GM23338 (cell line): ENCODE measurements around the gene C11orf21. TPM values are rescaled to one million over a fixed set of nuclear protein-coding genes. Genes with fewer than 3 reads are reported as not detected.

ENCODE experiments used
- ATAC-seq: fragments of 200-7000 bp; cut with Tn5 transposase; 3 replicates; pipeline ENCODE4 v1.9.1; 2020
- DNase-seq: peaks from one replicate; pipeline ENCODE4 v3.0.0-alpha.2; 2015; ENCODE audit warnings: low spot score
- H2AFZ ChIP-seq: fragments of 200-600 bp; sonication (generic); 2 replicates; pipeline ENCODE4 v1.8.0; 2016; ENCODE audit warnings: antibody characterized with exemption, mild to moderate bottlenecking, moderate library complexity
- H3F3A ChIP-seq: fragments of 200-600 bp; sonication (generic); replicated peaks from 2 replicates; pipeline ENCODE4 v1.8.0; 2017; ENCODE audit warnings: antibody characterized with exemption, mixed run types, low read depth
- H3K27ac ChIP-seq: fragments of 200-600 bp; sonication (generic); 2 replicates; pipeline ENCODE4 v1.6.1; 2016; ENCODE audit warnings: low read depth
- H3K27me3 ChIP-seq: fragments of 200-600 bp; sonication (generic); 2 replicates; pipeline ENCODE4 v1.8.0; 2016; ENCODE audit warnings: mild to moderate bottlenecking, mixed run types, moderate library complexity; ENCODE audit not compliant: insufficient read depth
- H3K36me3 ChIP-seq: fragments of 200-600 bp; sonication (generic); 2 replicates; pipeline ENCODE4 v1.8.0; 2016; ENCODE audit warnings: mild to moderate bottlenecking; ENCODE audit not compliant: insufficient read depth
- H3K4me1 ChIP-seq: fragments of 200-600 bp; sonication (generic); 2 replicates; pipeline ENCODE4 v1.8.0; 2016; ENCODE audit warnings: mild to moderate bottlenecking, moderate library complexity; ENCODE audit not compliant: insufficient read depth
- H3K4me2 ChIP-seq: fragments of 200-600 bp; sonication (generic); 2 replicates; pipeline ENCODE4 v1.7.1; 2017; ENCODE audit warnings: mixed run types
- H3K4me3 ChIP-seq: fragments of 200-600 bp; sonication (generic); 2 replicates; pipeline ENCODE4 v1.6.1; 2016; ENCODE audit warnings: mixed run types
- H3K79me2 ChIP-seq: fragments of 200-600 bp; sonication (generic); replicated peaks from 2 replicates; pipeline ENCODE4 v1.8.0; 2017; ENCODE audit warnings: mild to moderate bottlenecking; ENCODE audit not compliant: insufficient read depth
- H3K9me2 ChIP-seq: fragments of 200-600 bp; sonication (generic); 2 replicates; pipeline ENCODE4 v1.8.0; 2017; ENCODE audit not compliant: insufficient read depth
- H4K20me1 ChIP-seq: fragments of 200-600 bp; sonication (generic); replicated peaks from 2 replicates; pipeline ENCODE4 v1.8.0; 2017; ENCODE audit warnings: mild to moderate bottlenecking; ENCODE audit not compliant: insufficient read depth
- H3K27ac Mint-ChIP-seq: 2 replicates; pipeline ENCODE4 v1.8.0; 2020; ENCODE audit warnings: inconsistent platforms, mild to moderate bottlenecking, moderate library complexity, mixed read lengths
- H3K27me3 Mint-ChIP-seq: 3 replicates; pipeline ENCODE4 v1.8.0; 2022; ENCODE audit warnings: low read depth, mild to moderate bottlenecking, moderate library complexity, mixed read lengths, inconsistent platforms; ENCODE audit not compliant: insufficient read depth, poor library complexity
- H3K36me3 Mint-ChIP-seq: 3 replicates; pipeline ENCODE4 v1.8.0; 2021; ENCODE audit warnings: low read depth, mild to moderate bottlenecking, inconsistent platforms, moderate library complexity, mixed read lengths
- H3K4me1 Mint-ChIP-seq: 3 replicates; pipeline ENCODE4 v1.8.0; 2020; ENCODE audit warnings: mild to moderate bottlenecking, inconsistent platforms, mixed read lengths
- H3K4me3 Mint-ChIP-seq: 3 replicates; pipeline ENCODE4 v1.8.0; 2021; ENCODE audit warnings: moderate library complexity, mild to moderate bottlenecking, inconsistent platforms, mixed read lengths
- H3K9me3 Mint-ChIP-seq: 3 replicates; pipeline ENCODE4 v1.8.0; 2020; ENCODE audit warnings: moderate library complexity, mild to moderate bottlenecking, inconsistent platforms, mixed read lengths
- CREB1 ChIP-seq: fragments of 250-450 bp; sonication (Bioruptor Pico); IDR thresholded peaks from 2 replicates; pipeline ENCODE4 v1.5.0; 2020; ENCODE audit warnings: low read depth, mild to moderate bottlenecking, moderate library complexity
- JUNB ChIP-seq: IDR thresholded peaks from one replicate; pipeline ENCODE4 v1.6.1; 2016; ENCODE audit warnings: antibody characterized with exemption; ENCODE audit not compliant: unreplicated experiment
- NANOG ChIP-seq: IDR thresholded peaks from 2 replicates; pipeline ENCODE4 v1.6.1; 2016; ENCODE audit warnings: antibody characterized with exemption, borderline replicate concordance
- STAT1 ChIP-seq: IDR thresholded peaks from one replicate; pipeline ENCODE4 v1.6.1; 2016; ENCODE audit warnings: antibody characterized with exemption; ENCODE audit not compliant: unreplicated experiment
- ZNF114 ChIP-seq: fragments of 250-450 bp; sonication (Bioruptor Pico); IDR thresholded peaks from 2 replicates; pipeline ENCODE4 v1.5.0; 2020; ENCODE audit warnings: mild to moderate bottlenecking, moderate library complexity
- ZNF331 ChIP-seq: fragments of 250-450 bp; sonication (Bioruptor Pico); IDR thresholded peaks from 2 replicates; pipeline ENCODE4 v1.5.0; 2020; ENCODE audit warnings: low read depth, mild to moderate bottlenecking, moderate library complexity
- polyA plus RNA-seq: library from polyadenylated mRNA; unstranded; fragments of >200 nt; fragmentation: Nextera tagmentation; extraction: Ambion mirVana; gene quantifications from 2 replicates; pipeline ENCODE4 v1.2.1, GENCODE V29; 2016
- total RNA-seq: library from RNA; depleted of rRNA; stranded (reverse); fragments of >200 nt; shearing (Covaris generic); gene quantifications from 2 replicates; pipeline ENCODE4 v1.2.3, GENCODE V29; 2014
- TF ChIP-seq, protein P1 (sequence below): IDR thresholded peaks from 2 replicates; pipeline ENCODE4 v1.6.1; 2016; ENCODE audit warnings: antibody characterized with exemption
- TF ChIP-seq, protein P2 (sequence below): IDR thresholded peaks from one replicate; pipeline ENCODE4 v1.6.1; 2018; ENCODE audit warnings: antibody characterized with exemption; ENCODE audit not compliant: unreplicated experiment
- TF ChIP-seq, protein P3 (sequence below): fragments of 250-450 bp; sonication (Bioruptor Pico); IDR thresholded peaks from 2 replicates; pipeline ENCODE4 v1.5.0; 2020; ENCODE audit warnings: mild to moderate bottlenecking, moderate library complexity

Gene C11orf21
- total and polyA plus RNA-seq, 2 experiments from 2014 or later, result not detected

DNA sequence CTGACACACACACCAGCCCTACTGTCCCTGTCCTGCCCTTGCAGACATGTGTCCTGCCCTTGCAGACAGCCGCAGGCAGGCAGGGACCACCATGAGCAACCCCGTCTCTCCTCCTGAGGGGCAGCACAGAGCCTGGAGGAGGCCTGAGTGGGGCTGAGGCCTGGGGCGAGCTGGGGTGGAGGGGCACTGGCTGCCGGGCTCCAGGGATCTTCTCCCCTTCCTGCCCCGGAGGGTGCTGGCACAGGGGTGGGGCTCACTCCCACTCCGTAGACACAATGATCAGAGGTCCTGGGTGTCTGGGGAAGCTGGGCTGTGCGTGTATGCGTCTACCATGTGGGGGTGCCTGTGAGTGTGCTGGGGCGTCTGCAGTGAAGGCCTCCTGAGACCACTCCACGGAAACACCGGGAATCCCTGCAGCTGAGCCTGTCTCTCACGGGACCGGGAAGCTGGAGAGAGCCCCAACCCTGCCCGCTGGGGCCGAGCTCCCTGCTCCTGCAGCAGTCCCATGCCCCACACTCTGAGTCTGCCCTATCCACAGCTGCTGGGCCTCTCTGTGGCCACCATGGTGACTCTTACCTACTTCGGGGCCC, 683 bp upstream of the C11orf21 start:
- Mint-ChIP-seq H3K4me1 (peaks cover 6% of the 10 kb centered on the region), H3K27ac (no peak overlapping the region), H3K4me3 (no peak overlapping the region), H3K27me3 (peaks cover 6% of the 10 kb centered on the region), H3K36me3 (no peaks in the 10 kb centered on the region), H3K9me3 (no peaks in the 10 kb centered on the region)
- Histone ChIP-seq H3K4me2 (no peak overlapping the region), H2AFZ (no peak overlapping the region), H3K79me2 (no peaks in the 10 kb centered on the region), H3K4me3 (no peak overlapping the region), H3K36me3 (no peaks in the 10 kb centered on the region), H4K20me1 (no peaks in the 10 kb centered on the region), H3K4me1 (no peaks in the 10 kb centered on the region), H3K27me3 (no peaks in the 10 kb centered on the region), H3K9me2 (no peaks in the 10 kb centered on the region), H3F3A (no peaks in the 10 kb centered on the region), H3K27ac (no peak overlapping the region)
- no peak for ATAC-seq
- no peak for DNase-seq
- TF ChIP-seq JUNB (no peak), CREB1 (CRISPR knock-in tag) (no peak), ZNF114 (CRISPR knock-in tag) (no peak), STAT1 (no peak), ZNF331 (no peak)
- TF ChIP-seq, protein P1, sequence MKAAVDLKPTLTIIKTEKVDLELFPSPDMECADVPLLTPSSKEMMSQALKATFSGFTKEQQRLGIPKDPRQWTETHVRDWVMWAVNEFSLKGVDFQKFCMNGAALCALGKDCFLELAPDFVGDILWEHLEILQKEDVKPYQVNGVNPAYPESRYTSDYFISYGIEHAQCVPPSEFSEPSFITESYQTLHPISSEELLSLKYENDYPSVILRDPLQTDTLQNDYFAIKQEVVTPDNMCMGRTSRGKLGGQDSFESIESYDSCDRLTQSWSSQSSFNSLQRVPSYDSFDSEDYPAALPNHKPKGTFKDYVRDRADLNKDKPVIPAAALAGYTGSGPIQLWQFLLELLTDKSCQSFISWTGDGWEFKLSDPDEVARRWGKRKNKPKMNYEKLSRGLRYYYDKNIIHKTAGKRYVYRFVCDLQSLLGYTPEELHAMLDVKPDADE, result no peak

DNA sequence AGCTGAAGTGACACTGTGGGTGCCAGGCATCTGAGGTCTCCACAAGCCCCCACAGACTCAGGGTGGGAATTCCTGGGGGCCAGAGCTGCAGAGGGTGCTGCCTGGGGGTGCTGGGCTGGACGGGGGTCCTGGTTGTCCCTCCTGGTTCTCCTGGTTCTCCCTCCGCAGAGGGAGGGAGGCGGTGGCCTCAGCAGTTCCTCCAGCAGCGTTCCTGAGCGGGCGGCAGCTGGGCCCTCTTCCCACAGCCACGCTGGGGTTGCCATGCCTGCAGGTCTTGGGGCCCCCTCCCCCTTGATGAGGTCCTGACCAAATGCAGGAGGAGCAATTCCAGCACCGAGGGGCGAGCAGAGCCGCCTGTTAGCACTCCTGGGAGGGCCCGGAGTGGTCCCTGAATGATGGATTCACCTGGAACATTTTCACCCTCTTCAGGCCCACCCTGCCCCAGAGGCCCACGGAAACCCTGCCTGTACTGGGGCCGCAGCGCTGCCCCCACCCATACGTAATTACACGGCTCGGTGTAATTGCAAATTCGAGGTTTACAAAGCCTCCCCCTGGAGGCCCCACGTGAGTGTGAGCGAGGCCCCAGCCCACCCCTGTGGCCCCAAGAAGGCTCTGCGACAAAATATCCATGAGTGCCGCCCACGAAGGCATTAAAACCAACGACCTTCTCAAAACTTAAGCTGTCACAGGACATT, 635 bp downstream of the C11orf21 start:
- peaks cover 6% of the 10 kb centered on the region for H3K27me3 Mint-ChIP-seq
- peaks cover 3% of the 10 kb centered on the region; the same call in 2 of the 3 replicates for H3K4me1 Mint-ChIP-seq
- Histone ChIP-seq H3K4me1 (no peaks in the 10 kb centered on the region), H3K4me3 (no peak overlapping the region), H3K27ac (no peak overlapping the region), H3F3A (no peaks in the 10 kb centered on the region), H3K4me2 (no peak overlapping the region), H3K36me3 (no peaks in the 10 kb centered on the region), H4K20me1 (no peaks in the 10 kb centered on the region), H3K27me3 (no peaks in the 10 kb centered on the region), H3K9me2 (no peaks in the 10 kb centered on the region), H3K79me2 (no peaks in the 10 kb centered on the region), H2AFZ (no peak overlapping the region)
- ATAC-seq (no peak), DNase-seq (no peak)
- H3K27ac Mint-ChIP-seq, result no peak overlapping the region
- no peaks in the 10 kb centered on the region for H3K36me3 Mint-ChIP-seq
- no peaks in the 10 kb centered on the region for H3K9me3 Mint-ChIP-seq
- H3K4me3 Mint-ChIP-seq, result no peak overlapping the region
- TF ChIP-seq JUNB (no peak), NANOG (no peak)
- TF ChIP-seq, protein P2, sequence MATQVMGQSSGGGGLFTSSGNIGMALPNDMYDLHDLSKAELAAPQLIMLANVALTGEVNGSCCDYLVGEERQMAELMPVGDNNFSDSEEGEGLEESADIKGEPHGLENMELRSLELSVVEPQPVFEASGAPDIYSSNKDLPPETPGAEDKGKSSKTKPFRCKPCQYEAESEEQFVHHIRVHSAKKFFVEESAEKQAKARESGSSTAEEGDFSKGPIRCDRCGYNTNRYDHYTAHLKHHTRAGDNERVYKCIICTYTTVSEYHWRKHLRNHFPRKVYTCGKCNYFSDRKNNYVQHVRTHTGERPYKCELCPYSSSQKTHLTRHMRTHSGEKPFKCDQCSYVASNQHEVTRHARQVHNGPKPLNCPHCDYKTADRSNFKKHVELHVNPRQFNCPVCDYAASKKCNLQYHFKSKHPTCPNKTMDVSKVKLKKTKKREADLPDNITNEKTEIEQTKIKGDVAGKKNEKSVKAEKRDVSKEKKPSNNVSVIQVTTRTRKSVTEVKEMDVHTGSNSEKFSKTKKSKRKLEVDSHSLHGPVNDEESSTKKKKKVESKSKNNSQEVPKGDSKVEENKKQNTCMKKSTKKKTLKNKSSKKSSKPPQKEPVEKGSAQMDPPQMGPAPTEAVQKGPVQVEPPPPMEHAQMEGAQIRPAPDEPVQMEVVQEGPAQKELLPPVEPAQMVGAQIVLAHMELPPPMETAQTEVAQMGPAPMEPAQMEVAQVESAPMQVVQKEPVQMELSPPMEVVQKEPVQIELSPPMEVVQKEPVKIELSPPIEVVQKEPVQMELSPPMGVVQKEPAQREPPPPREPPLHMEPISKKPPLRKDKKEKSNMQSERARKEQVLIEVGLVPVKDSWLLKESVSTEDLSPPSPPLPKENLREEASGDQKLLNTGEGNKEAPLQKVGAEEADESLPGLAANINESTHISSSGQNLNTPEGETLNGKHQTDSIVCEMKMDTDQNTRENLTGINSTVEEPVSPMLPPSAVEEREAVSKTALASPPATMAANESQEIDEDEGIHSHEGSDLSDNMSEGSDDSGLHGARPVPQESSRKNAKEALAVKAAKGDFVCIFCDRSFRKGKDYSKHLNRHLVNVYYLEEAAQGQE, result no peak
- TF ChIP-seq, protein P1, result no peak
- TF ChIP-seq, protein P3, sequence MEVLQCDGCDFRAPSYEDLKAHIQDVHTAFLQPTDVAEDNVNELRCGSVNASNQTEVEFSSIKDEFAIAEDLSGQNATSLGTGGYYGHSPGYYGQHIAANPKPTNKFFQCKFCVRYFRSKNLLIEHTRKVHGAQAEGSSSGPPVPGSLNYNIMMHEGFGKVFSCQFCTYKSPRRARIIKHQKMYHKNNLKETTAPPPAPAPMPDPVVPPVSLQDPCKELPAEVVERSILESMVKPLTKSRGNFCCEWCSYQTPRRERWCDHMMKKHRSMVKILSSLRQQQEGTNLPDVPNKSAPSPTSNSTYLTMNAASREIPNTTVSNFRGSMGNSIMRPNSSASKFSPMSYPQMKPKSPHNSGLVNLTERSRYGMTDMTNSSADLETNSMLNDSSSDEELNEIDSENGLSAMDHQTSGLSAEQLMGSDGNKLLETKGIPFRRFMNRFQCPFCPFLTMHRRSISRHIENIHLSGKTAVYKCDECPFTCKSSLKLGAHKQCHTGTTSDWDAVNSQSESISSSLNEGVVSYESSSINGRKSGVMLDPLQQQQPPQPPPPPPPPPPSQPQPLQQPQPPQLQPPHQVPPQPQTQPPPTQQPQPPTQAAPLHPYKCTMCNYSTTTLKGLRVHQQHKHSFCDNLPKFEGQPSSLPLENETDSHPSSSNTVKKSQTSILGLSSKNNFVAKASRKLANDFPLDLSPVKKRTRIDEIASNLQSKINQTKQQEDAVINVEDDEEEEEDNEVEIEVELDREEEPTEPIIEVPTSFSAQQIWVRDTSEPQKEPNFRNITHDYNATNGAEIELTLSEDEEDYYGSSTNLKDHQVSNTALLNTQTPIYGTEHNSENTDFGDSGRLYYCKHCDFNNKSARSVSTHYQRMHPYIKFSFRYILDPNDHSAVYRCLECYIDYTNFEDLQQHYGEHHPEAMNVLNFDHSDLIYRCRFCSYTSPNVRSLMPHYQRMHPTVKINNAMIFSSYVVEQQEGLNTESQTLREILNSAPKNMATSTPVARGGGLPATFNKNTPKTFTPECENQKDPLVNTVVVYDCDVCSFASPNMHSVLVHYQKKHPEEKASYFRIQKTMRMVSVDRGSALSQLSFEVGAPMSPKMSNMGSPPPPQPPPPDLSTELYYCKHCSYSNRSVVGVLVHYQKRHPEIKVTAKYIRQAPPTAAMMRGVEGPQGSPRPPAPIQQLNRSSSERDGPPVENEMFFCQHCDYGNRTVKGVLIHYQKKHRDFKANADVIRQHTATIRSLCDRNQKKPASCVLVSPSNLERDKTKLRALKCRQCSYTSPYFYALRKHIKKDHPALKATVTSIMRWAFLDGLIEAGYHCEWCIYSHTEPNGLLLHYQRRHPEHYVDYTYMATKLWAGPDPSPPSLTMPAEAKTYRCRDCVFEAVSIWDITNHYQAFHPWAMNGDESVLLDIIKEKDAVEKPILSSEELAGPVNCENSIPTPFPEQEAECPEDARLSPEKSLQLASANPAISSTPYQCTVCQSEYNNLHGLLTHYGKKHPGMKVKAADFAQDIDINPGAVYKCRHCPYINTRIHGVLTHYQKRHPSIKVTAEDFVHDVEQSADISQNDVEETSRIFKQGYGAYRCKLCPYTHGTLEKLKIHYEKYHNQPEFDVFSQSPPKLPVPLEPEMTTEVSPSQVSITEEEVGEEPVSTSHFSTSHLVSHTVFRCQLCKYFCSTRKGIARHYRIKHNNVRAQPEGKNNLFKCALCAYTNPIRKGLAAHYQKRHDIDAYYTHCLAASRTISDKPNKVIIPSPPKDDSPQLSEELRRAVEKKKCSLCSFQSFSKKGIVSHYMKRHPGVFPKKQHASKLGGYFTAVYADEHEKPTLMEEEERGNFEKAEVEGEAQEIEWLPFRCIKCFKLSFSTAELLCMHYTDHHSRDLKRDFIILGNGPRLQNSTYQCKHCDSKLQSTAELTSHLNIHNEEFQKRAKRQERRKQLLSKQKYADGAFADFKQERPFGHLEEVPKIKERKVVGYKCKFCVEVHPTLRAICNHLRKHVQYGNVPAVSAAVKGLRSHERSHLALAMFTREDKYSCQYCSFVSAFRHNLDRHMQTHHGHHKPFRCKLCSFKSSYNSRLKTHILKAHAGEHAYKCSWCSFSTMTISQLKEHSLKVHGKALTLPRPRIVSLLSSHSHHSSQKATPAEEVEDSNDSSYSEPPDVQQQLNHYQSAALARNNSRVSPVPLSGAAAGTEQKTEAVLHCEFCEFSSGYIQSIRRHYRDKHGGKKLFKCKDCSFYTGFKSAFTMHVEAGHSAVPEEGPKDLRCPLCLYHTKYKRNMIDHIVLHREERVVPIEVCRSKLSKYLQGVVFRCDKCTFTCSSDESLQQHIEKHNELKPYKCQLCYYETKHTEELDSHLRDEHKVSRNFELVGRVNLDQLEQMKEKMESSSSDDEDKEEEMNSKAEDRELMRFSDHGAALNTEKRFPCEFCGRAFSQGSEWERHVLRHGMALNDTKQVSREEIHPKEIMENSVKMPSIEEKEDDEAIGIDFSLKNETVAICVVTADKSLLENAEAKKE (CRISPR knock-in tag), result no peak
